ENCODE data around the gene RRP1B. TPM values are rescaled to one million over a fixed set of nuclear protein-coding genes. Genes with fewer than 3 reads are reported as not detected.
A peak's percentile ranks its signal among the peaks of the same experiment; 100 is the strongest.

RRP1B gene
- total and polyA plus RNA-seq, 9 of the 15 experiments (the other 6 are each of a cell fraction or from before 2014, with no cell fraction given): 6.8 to 66.6 (median 41.9) TPM

DNA sequence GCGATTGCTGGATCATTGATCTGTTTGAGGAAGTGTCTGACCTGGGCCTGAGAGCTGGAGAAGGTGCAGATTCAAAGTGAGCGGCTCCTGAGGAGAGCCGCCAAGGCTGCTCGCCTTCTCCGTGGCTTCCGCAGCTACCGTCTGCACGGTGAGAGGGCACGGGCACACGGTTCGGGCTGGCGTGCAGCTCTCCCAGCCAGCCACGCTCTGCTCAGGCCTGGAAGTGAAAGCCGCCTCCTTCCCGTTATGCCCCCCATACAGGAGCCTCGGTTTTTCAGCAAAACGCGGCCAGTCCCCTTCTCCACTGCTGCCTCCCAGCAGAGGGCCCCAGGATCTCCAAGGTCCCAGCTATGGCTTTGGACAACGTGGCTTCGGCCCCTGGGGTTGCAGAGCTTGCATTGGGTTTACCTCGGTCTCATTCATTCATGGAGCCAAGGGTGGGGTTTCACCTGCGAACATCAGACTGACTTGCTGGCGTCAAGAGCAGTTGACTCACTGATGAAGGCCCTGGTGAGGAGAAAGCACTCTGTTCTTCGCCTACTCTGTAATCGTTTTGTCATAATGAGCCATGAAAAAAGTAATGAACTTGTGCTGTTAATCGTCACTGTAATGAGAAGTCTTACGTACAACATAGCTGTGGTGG, 35.2 kb downstream of the RRP1B start:
- ChIA-PET CTCF (ENCODE audit: low intra/inter-chr PET ratio) (no interaction called here), POLR2A (interaction anchor here (0.6 to 1.0 kb wide), 2 partner anchors 8 to 27 kb away, joined by 3 to 4 read pairs; no protein-coding TSS in a partner anchor)
- ATAC-seq (no peak), FAIRE-seq (no peak), DNase-seq (ENCODE audit: extremely low read depth in 1 of 4, low spot score in 3 of 4) (no peak)
- Histone ChIP-seq H3K9me3 (replicated peaks; ENCODE audit: control insufficient read depth, insufficient read depth, low read depth, low read length) (no peaks in the 10 kb centered on the region), H2AFZ (ENCODE audit: low read depth, low read length) (no peak overlapping the region), H3K27me3 (ENCODE audit: control insufficient read depth in 2 of 2, insufficient read depth in 2 of 2, low read length in 2 of 2) (no peaks in the 10 kb centered on the region), H4K20me1 (replicated peaks; ENCODE audit: control insufficient read depth, insufficient read depth, low read length) (no peaks in the 10 kb centered on the region), H3K27ac (ENCODE audit: extremely low read depth, low read depth, low read length) (no peak overlapping the region), H3K9ac (ENCODE audit: insufficient read depth in 1 of 2, low read depth in 2 of 2, low read length in 2 of 2) (no peak overlapping the region), H3K36me3 (ENCODE audit: control insufficient read depth, insufficient read depth, low read length) (peaks cover 72% of the 10 kb centered on the region), H3K79me2 (ENCODE audit: control insufficient read depth, insufficient read depth, low read length) (no peaks in the 10 kb centered on the region), H3K4me2 (ENCODE audit: insufficient read depth, low read length) (no peak overlapping the region), H3K9me1 (ENCODE audit: control insufficient read depth, insufficient read depth, low read length) (no peaks in the 10 kb centered on the region), H3K4me1 (replicated peaks in 1 of 2; ENCODE audit: control insufficient read depth in 2 of 2, insufficient read depth in 2 of 2, low read length in 2 of 2) (peaks cover 15 to 22% of the 10 kb centered on the region in 2 experiments; a peak in 4 of 5 replicates), H3K4me3 (no peak overlapping the region)
- in situ Hi-C loops (cut with MboI) (no loop called here), intact Hi-C loops (cut with micrococcal nuclease) (no loop called here)
- no peak for TF ChIP-seq ZNF140 (CRISPR knock-in tag; IDR thresholded peaks at IDR 0.05)
- no peak for TF ChIP-seq ZNF785 (CRISPR knock-in tag; IDR thresholded peaks at IDR 0.05)
- peak; percentile 51; the same call in 1 of the 2 replicates for TF ChIP-seq POLR2G (IDR thresholded peaks at IDR 0.05; ENCODE audit: low read depth, low read length)
- TF ChIP-seq, protein P1, sequence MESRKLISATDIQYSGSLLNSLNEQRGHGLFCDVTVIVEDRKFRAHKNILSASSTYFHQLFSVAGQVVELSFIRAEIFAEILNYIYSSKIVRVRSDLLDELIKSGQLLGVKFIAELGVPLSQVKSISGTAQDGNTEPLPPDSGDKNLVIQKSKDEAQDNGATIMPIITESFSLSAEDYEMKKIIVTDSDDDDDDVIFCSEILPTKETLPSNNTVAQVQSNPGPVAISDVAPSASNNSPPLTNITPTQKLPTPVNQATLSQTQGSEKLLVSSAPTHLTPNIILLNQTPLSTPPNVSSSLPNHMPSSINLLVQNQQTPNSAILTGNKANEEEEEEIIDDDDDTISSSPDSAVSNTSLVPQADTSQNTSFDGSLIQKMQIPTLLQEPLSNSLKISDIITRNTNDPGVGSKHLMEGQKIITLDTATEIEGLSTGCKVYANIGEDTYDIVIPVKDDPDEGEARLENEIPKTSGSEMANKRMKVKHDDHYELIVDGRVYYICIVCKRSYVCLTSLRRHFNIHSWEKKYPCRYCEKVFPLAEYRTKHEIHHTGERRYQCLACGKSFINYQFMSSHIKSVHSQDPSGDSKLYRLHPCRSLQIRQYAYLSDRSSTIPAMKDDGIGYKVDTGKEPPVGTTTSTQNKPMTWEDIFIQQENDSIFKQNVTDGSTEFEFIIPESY (CRISPR knock-in tag; IDR thresholded peaks at IDR 0.05): 0 out of 2 replicates have a peak, but pooled peaks have one; percentile 19
- TF ChIP-seq, protein P2, sequence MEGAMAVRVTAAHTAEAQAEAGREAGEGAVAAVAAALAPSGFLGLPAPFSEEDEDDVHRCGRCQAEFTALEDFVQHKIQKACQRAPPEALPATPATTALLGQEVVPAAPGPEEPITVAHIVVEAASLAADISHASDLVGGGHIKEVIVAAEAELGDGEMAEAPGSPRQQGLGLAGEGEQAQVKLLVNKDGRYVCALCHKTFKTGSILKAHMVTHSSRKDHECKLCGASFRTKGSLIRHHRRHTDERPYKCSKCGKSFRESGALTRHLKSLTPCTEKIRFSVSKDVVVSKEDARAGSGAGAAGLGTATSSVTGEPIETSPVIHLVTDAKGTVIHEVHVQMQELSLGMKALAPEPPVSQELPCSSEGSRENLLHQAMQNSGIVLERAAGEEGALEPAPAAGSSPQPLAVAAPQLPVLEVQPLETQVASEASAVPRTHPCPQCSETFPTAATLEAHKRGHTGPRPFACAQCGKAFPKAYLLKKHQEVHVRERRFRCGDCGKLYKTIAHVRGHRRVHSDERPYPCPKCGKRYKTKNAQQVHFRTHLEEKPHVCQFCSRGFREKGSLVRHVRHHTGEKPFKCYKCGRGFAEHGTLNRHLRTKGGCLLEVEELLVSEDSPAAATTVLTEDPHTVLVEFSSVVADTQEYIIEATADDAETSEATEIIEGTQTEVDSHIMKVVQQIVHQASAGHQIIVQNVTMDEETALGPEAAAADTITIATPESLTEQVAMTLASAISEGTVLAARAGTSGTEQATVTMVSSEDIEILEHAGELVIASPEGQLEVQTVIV (CRISPR knock-in tag; IDR thresholded peaks at IDR 0.05; ENCODE audit: borderline replicate concordance): no peak
- BruUV-seq (replicated peaks): no TSS peak
- WGBS (ENCODE audit: insufficient coverage, low coverage, missing lambda C conversion rate): 89% methylated on average over 23 of the region's 27 CpGs

Measured in K562 (cell line).